CD14-positive monocyte (primary cell): ENCODE data around the gene NDUFV3. TPM values are rescaled to one million over a fixed set of nuclear protein-coding genes. Genes with fewer than 3 reads are reported as not detected.
A peak's percentile ranks its signal among the peaks of the same experiment; 100 is the strongest.

Experiments used
- DNase-seq, 3 donors: peaks; one replicate each; pipeline ENCODE4 v3.0.0-alpha.2; 2011 to 2022
- H2AFZ ChIP-seq: 2 replicates; pipeline ENCODE4 v1.6.0; 2012; ENCODE audit warnings: mild to moderate bottlenecking, low read depth, low read length, inconsistent platforms; ENCODE audit not compliant: insufficient read depth, poor library complexity, severe bottlenecking
- H3K27ac ChIP-seq, 2 donors: 1 replicate in 1 of 2; 2 replicates in 1 of 2; pipeline ENCODE4 v1.5.1; 2012 to 2013; ENCODE audit warnings: low read length in 2 of 2, control low read depth in 1 of 2, inconsistent platforms in 1 of 2, low read depth in 1 of 2, mild to moderate bottlenecking in 1 of 2
- H3K27me3 ChIP-seq, 2 donors: one replicate each; pipeline versions ENCODE4 v1.6.0 to v1.6.1; 2011 to 2013; ENCODE audit warnings: low read length in 2 of 2; ENCODE audit not compliant: control insufficient read depth in 2 of 2, insufficient read depth in 2 of 2
- H3K36me3 ChIP-seq, 2 donors: replicated peaks in 1 of 2; 1 replicate in 1 of 2; 2 replicates in 1 of 2; pipeline versions ENCODE4 v1.5.1 to v1.6.1; 2012 to 2013; ENCODE audit warnings: low read length in 2 of 2, control low read depth in 1 of 2, inconsistent platforms in 1 of 2, mild to moderate bottlenecking in 1 of 2; ENCODE audit not compliant: insufficient read depth in 2 of 2, control insufficient read depth in 1 of 2
- H3K4me1 ChIP-seq, 2 donors: 1 replicate in 1 of 2; 2 replicates in 1 of 2; pipeline versions ENCODE4 v1.5.1 to v1.6.1; 2012 to 2013; ENCODE audit warnings: low read length in 2 of 2, control low read depth in 1 of 2, inconsistent platforms in 1 of 2, mild to moderate bottlenecking in 1 of 2, moderate library complexity in 1 of 2; ENCODE audit not compliant: insufficient read depth in 2 of 2, control insufficient read depth in 1 of 2
- H3K4me2 ChIP-seq: replicated peaks from 2 replicates; pipeline ENCODE3; 2012; ENCODE audit warnings: low read length, moderate library complexity, mild to moderate bottlenecking; ENCODE audit not compliant: poor library complexity, severe bottlenecking; ENCODE audit errors: extremely low read depth
- H3K4me3 ChIP-seq, 3 experiments: fragments of 200-600 bp in 1 of 3; sonication (generic) in 1 of 3; replicated peaks in 1 of 3; 1 replicate in 2 of 3; 2 replicates in 1 of 3; pipeline ENCODE4 v1.5.1; 2011 to 2013; ENCODE audit warnings: low read length in 3 of 3, mild to moderate bottlenecking in 3 of 3, control low read depth in 2 of 3, low read depth in 2 of 3, inconsistent platforms in 1 of 3, moderate library complexity in 1 of 3
- H3K79me2 ChIP-seq: 2 replicates; pipeline ENCODE4 v1.6.0; 2012; ENCODE audit warnings: mild to moderate bottlenecking, control low read depth, inconsistent platforms, low read length, moderate library complexity; ENCODE audit not compliant: insufficient read depth
- H3K9ac ChIP-seq: 2 replicates; pipeline ENCODE4 v1.6.0; 2017; ENCODE audit warnings: low read length, mild to moderate bottlenecking; ENCODE audit not compliant: insufficient read depth, poor library complexity, severe bottlenecking
- H3K9me3 ChIP-seq, 2 donors: replicated peaks in 1 of 2; 1 replicate in 1 of 2; 2 replicates in 1 of 2; pipeline versions ENCODE4 v1.5.1 to v1.6.1; 2012 to 2013; ENCODE audit warnings: low read length in 2 of 2, control low read depth in 1 of 2; ENCODE audit not compliant: control insufficient read depth in 1 of 2, insufficient read depth in 1 of 2
- H4K20me1 ChIP-seq: 2 replicates; pipeline ENCODE4 v1.6.0; 2012; ENCODE audit warnings: mild to moderate bottlenecking, low read length, control low read depth, moderate library complexity; ENCODE audit not compliant: insufficient read depth
- H3K27ac Mint-ChIP-seq, 7 donors: one replicate each; pipeline ENCODE4 v1.8.0; 2020; ENCODE audit warnings: mild to moderate bottlenecking in 7 of 7, mixed read lengths in 7 of 7, moderate library complexity in 6 of 7, inconsistent platforms in 2 of 7
- H3K27me3 Mint-ChIP-seq, 3 donors: one replicate each; pipeline ENCODE4 v1.8.0; 2021 to 2022; ENCODE audit warnings: low read depth in 3 of 3, mild to moderate bottlenecking in 3 of 3, mixed read lengths in 3 of 3, moderate library complexity in 3 of 3, inconsistent platforms in 1 of 3
- H3K36me3 Mint-ChIP-seq, 2 donors: one replicate each; pipeline ENCODE4 v1.8.0; 2020; ENCODE audit warnings: mixed read lengths in 2 of 2, inconsistent platforms in 1 of 2, mild to moderate bottlenecking in 1 of 2
- H3K4me1 Mint-ChIP-seq: one replicate; pipeline ENCODE4 v1.8.0; 2020; ENCODE audit warnings: mild to moderate bottlenecking, mixed read lengths
- H3K4me3 Mint-ChIP-seq, 2 donors: one replicate each; pipeline ENCODE4 v1.8.0; 2020; ENCODE audit warnings: mild to moderate bottlenecking in 2 of 2, mixed read lengths in 2 of 2, moderate library complexity in 1 of 2
- H3K9me3 Mint-ChIP-seq, 7 donors: one replicate each; pipeline ENCODE4 v1.8.0; 2020 to 2022; ENCODE audit warnings: mixed read lengths in 7 of 7, mild to moderate bottlenecking in 6 of 7, moderate library complexity in 6 of 7, inconsistent platforms in 2 of 7
- CTCF ChIP-seq: fragments of 200-600 bp; IDR thresholded peaks from one replicate; pipeline ENCODE4 v1.8.0; 2022; ENCODE audit warnings: antibody characterized with exemption, mild to moderate bottlenecking
- WGBS: methylation state at CpG from one replicate; pipeline ENCODE4 v1.1.5; 2013; ENCODE audit warnings: missing lambda C conversion rate; ENCODE audit not compliant: insufficient coverage; 5-methylcytosine and 5-hydroxymethylcytosine counted together
- intact Hi-C, 2 donors: fragments of 100-400 bp; cut with micrococcal nuclease; formaldehyde crosslinking; loops; one replicate each; pipeline versions ENCODE4 v1.15.0 to v1.15.1; 2023
- polyA plus RNA-seq, 3 donors: library from polyadenylated mRNA; depleted of rRNA in 1 of 3; unstranded in 2 of 3; stranded (reverse) in 1 of 3; fragments of 300-500 nt in 2 of 3; fragments of >200 nt in 1 of 3; fragmentation: Illumina TruSeq in 2 of 3; gene quantifications; 1 replicate in 2 of 3; 2 replicates in 1 of 3; pipeline ENCODE4 v1.2.3, GENCODE V29; 2012 to 2021

NDUFV3 gene
- polyA plus RNA-seq, 3 donors: 18.2 to 35.5 (median 28.0) TPM

DNA sequence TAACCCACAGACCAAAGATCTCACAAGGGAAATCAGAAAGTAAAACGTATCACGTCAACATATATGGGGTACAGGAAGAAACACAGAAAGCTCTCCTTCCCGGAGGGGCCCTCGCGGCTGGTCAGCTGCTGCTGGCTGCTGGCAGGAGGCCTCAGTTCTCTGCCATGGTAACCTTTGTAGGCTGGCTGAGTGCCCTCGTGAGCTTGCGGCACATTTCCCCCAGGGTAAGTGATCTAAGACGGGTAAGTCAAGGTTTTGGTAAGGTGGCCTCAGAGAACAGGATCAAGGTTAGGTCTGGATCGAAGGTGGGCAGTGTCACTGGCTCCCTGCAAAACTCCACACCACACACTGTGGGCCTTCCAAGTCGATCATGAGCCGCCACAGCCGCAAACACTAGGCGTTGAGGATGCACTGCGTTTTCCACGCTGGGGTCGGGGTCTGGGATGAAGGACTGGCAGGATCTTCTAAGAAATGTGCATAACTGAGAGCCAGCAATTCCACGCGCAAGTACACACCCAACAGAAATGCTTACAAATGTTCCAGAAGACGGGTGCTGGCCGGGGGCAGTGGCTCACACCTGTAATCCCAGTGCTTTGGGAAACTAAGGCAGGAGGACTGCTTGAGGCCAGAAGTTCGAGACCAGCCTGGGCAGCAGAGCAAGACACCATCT, 47.7 kb upstream of the NDUFV3 start:
- H3K27ac Mint-ChIP-seq: peak overlapping the region in 1 of 7 donors; percentile 20
- H2AFZ ChIP-seq: no peak overlapping the region
- DNase-seq: no peak
- peaks cover 0 to 3% (median 0%) of the 10 kb centered on the region in 3 donors for H3K27me3 Mint-ChIP-seq
- no peaks in the 10 kb centered on the region for H3K9me3 ChIP-seq
- no peaks in the 10 kb centered on the region for H3K27me3 ChIP-seq
- no peak overlapping the region for H3K27ac ChIP-seq
- peaks cover 0 to 4% (median 0%) of the 10 kb centered on the region in 7 donors for H3K9me3 Mint-ChIP-seq
- no peak overlapping the region for H3K4me3 Mint-ChIP-seq
- H3K4me1 Mint-ChIP-seq: no peaks in the 10 kb centered on the region
- no peaks in the 10 kb centered on the region for H3K4me1 ChIP-seq
- peaks cover 6% of the 10 kb centered on the region for H3K79me2 ChIP-seq
- no peak overlapping the region for H3K4me2 ChIP-seq
- 83% methylated on average over 17 of the region's 21 CpGs for WGBS
- H3K9ac ChIP-seq: no peak overlapping the region
- H3K36me3 ChIP-seq: peaks cover 74 to 93% of the 10 kb centered on the region in 2 donors
- no peak for TF ChIP-seq CTCF
- no peaks in the 10 kb centered on the region for H4K20me1 ChIP-seq
- intact Hi-C loops: loop anchor here in 1 of 2 donors (10.0 kb wide), 1 partner anchor 59 kb away; no protein-coding TSS in a partner anchor
- H3K36me3 Mint-ChIP-seq: peaks cover 76 to 81% of the 10 kb centered on the region in 2 donors
- no peak overlapping the region for H3K4me3 ChIP-seq

GRCh38 chr21:42846221-42846620, 46.9 kb upstream of the NDUFV3 start:
- no peak overlapping the region for H3K27ac ChIP-seq
- no peaks in the 10 kb centered on the region for H4K20me1 ChIP-seq
- 99% methylated on average over 10 of the region's 10 CpGs for WGBS
- H3K4me3 Mint-ChIP-seq: no peak overlapping the region
- no peak for TF ChIP-seq CTCF
- peak overlapping the region in 1 of 7 donors; percentile 53 for H3K27ac Mint-ChIP-seq
- H3K9me3 Mint-ChIP-seq: peaks cover 0 to 4% (median 0%) of the 10 kb centered on the region in 7 donors
- H2AFZ ChIP-seq: no peak overlapping the region
- intact Hi-C loops: loop anchor here in 1 of 2 donors (10.0 kb wide), 1 partner anchor 59 kb away; no protein-coding TSS in a partner anchor
- H3K4me1 ChIP-seq: no peaks in the 10 kb centered on the region
- H3K4me2 ChIP-seq: no peak overlapping the region
- peaks cover 80 to 88% of the 10 kb centered on the region in 2 donors for H3K36me3 Mint-ChIP-seq
- peaks cover 70 to 93% of the 10 kb centered on the region in 2 donors for H3K36me3 ChIP-seq
- H3K4me1 Mint-ChIP-seq: no peaks in the 10 kb centered on the region
- peaks cover 0 to 3% (median 0%) of the 10 kb centered on the region in 3 donors for H3K27me3 Mint-ChIP-seq
- no peak overlapping the region for H3K9ac ChIP-seq
- no peak for DNase-seq
- H3K4me3 ChIP-seq: no peak overlapping the region
- H3K27me3 ChIP-seq: no peaks in the 10 kb centered on the region
- peaks cover 6% of the 10 kb centered on the region for H3K79me2 ChIP-seq
- no peaks in the 10 kb centered on the region for H3K9me3 ChIP-seq
